Glutamatergic neuron (in vitro differentiated cells): ENCODE measurements around the gene PPIL1. TPM values are rescaled to one million over a fixed set of nuclear protein-coding genes. Genes with fewer than 3 reads are reported as not detected.

ENCODE experiments used
- DNase-seq: peaks from one replicate; pipeline ENCODE4 v3.0.0; 2022
- H3K27ac Mint-ChIP-seq: one replicate; pipeline ENCODE4 v1.8.0; 2020; ENCODE audit warnings: mild to moderate bottlenecking, mixed read lengths, inconsistent platforms; ENCODE audit not compliant: unreplicated experiment
- H3K27me3 Mint-ChIP-seq: one replicate; pipeline ENCODE4 v1.8.0; 2020; ENCODE audit warnings: mild to moderate bottlenecking, moderate library complexity, mixed read lengths, inconsistent platforms; ENCODE audit not compliant: unreplicated experiment
- H3K36me3 Mint-ChIP-seq: one replicate; pipeline ENCODE4 v1.8.0; 2020; ENCODE audit warnings: mild to moderate bottlenecking, mixed read lengths, inconsistent platforms; ENCODE audit not compliant: unreplicated experiment
- H3K4me1 Mint-ChIP-seq: one replicate; pipeline ENCODE4 v1.8.0; 2020; ENCODE audit warnings: mild to moderate bottlenecking, low read depth, mixed read lengths, inconsistent platforms; ENCODE audit not compliant: unreplicated experiment
- H3K4me3 Mint-ChIP-seq: one replicate; pipeline ENCODE4 v1.8.0; 2020; ENCODE audit warnings: mild to moderate bottlenecking, mixed read lengths, inconsistent platforms; ENCODE audit not compliant: unreplicated experiment
- H3K9me3 Mint-ChIP-seq: one replicate; pipeline ENCODE4 v1.8.0; 2020; ENCODE audit warnings: mild to moderate bottlenecking, moderate library complexity, mixed read lengths, inconsistent platforms; ENCODE audit not compliant: unreplicated experiment
- total RNA-seq: library from RNA; stranded (reverse); fragmentation: NEBNext Ultra II Directional; extraction: Animal tissue kit (Norgen Biotek cat#: 25700); gene quantifications from one replicate; pipeline ENCODE4 v1.2.1, GENCODE V29; 2021; ENCODE audit not compliant: unreplicated experiment
- TF ChIP-seq, protein P1 (sequence below): fragments of 200-600 bp; sonication (generic); IDR thresholded peaks from one replicate; pipeline ENCODE4 v1.5.0; 2021; ENCODE audit not compliant: partially characterized antibody, unreplicated experiment

PPIL1 gene
- total RNA-seq, 1 donor from 2014 or later, result 28.6 TPM

DNA sequence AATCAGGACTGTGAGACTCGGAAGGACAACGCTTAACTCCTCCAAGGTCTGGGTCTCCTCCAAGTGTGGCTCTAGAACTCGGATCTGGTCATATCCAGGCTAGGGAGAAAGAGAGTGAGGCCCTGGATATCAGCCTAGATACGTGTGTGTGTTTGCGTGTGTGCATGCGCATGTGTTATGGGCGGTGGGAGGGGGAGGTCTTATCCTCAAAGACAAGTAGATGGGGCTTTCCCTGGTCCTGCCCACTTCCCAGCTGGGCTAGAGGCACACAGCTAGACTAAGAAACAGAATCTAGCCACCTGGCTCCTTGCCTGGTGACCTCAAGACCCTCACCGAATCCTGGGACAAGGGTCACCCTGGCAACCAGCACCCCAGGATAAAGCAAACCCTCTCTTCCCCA lies 48.6 kb downstream of the PPIL1 start:
- Mint-ChIP-seq H3K27me3 (peaks cover 9% of the 10 kb centered on the region), H3K4me1 (peaks cover 39% of the 10 kb centered on the region), H3K4me3 (no peak overlapping the region), H3K27ac (no peak overlapping the region), H3K36me3 (no peaks in the 10 kb centered on the region), H3K9me3 (peaks cover 12% of the 10 kb centered on the region)
- TF ChIP-seq, protein P1, sequence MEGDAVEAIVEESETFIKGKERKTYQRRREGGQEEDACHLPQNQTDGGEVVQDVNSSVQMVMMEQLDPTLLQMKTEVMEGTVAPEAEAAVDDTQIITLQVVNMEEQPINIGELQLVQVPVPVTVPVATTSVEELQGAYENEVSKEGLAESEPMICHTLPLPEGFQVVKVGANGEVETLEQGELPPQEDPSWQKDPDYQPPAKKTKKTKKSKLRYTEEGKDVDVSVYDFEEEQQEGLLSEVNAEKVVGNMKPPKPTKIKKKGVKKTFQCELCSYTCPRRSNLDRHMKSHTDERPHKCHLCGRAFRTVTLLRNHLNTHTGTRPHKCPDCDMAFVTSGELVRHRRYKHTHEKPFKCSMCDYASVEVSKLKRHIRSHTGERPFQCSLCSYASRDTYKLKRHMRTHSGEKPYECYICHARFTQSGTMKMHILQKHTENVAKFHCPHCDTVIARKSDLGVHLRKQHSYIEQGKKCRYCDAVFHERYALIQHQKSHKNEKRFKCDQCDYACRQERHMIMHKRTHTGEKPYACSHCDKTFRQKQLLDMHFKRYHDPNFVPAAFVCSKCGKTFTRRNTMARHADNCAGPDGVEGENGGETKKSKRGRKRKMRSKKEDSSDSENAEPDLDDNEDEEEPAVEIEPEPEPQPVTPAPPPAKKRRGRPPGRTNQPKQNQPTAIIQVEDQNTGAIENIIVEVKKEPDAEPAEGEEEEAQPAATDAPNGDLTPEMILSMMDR, result no peak
- no peak for DNase-seq

DNA sequence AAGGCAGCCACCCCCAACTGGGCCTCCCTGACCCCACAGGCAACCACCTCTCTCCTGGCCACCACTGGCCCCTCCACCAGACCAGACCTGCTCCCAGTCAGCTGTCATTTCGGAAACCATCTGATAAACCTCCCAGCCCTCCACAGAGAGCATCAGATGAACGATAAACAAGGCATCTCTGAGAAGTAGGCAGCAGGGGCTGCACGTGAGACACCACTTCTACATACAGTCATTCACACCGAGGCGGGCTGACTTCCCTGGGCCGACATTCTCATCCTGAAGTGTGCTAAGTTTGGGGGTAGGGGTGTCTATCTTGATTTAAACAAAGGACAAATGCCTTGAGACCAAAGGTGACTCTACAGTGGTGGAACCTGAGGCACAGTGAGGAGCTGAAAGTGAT lies 49.2 kb downstream of the PPIL1 start:
- H3K27ac Mint-ChIP-seq, result peak overlapping the region; percentile 33
- H3K27me3 Mint-ChIP-seq, result peaks cover 11% of the 10 kb centered on the region
- DNase-seq, result no peak
- H3K36me3 Mint-ChIP-seq, result no peaks in the 10 kb centered on the region
- H3K4me1 Mint-ChIP-seq, result peaks cover 41% of the 10 kb centered on the region
- peak overlapping the region; percentile 20 for H3K4me3 Mint-ChIP-seq
- TF ChIP-seq, protein P1, result no peak
- H3K9me3 Mint-ChIP-seq, result peaks cover 12% of the 10 kb centered on the region

DNA sequence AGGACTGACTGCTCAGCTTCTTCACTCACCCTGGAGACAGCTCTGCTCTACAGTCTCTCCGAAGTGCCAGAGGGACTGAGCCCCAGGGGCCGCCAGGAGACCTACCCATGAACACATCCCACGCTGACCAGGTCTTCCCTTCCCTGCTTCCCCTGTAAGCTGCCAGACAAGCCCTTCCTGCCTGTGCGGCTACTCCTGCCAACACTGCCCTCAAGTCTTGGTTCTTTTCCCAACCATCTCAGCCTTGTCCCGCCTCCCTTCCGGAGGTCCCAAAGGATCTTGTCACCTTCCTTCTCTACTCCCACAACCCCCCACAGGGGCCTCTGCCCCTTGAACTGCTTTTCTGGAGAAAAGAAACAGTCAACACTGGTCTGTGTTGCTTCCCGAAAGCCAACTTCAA lies 50.4 kb downstream of the PPIL1 start:
- TF ChIP-seq, protein P1, result no peak
- peaks cover 45% of the 10 kb centered on the region for H3K4me1 Mint-ChIP-seq
- H3K4me3 Mint-ChIP-seq, result no peak overlapping the region
- no peaks in the 10 kb centered on the region for H3K36me3 Mint-ChIP-seq
- H3K27ac Mint-ChIP-seq, result no peak overlapping the region
- peaks cover 12% of the 10 kb centered on the region for H3K9me3 Mint-ChIP-seq
- H3K27me3 Mint-ChIP-seq, result peaks cover 11% of the 10 kb centered on the region
- no peak for DNase-seq

DNA sequence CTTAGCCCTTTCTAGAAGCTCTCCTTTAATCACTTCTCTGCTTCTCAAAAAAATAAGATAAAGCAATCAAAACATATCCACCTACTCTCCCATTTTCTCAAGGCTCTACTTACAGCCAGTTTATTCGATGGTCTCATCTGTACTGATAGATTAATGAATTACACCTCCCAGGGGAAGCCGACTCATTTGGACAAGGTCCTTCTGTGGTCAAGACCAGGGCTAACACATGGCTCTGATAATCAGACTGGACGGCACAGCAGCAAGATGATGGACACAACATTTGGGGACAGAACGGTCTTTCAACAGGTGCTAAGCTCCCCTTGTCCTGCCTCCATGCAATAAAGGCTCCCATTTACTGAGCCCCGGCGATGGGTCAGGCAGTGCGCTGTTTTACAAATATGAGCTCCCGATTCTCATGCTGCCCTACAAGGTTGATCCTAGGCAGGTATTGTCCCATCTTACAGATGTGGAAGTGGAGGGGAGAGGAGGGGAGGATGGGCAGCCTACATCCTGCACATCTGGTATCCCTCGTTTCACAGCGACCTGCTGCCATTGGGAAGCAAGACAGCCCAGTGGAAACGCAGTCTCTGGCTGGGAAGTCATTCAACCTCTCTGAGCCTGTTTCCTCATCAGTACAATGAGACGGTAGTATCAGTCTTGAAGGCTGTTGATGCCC lies 51.0 kb downstream of the PPIL1 start:
- no peaks in the 10 kb centered on the region for H3K36me3 Mint-ChIP-seq
- H3K27me3 Mint-ChIP-seq, result peaks cover 11% of the 10 kb centered on the region
- DNase-seq, result no peak
- TF ChIP-seq, protein P1, result no peak
- peaks cover 45% of the 10 kb centered on the region for H3K4me1 Mint-ChIP-seq
- peaks cover 9% of the 10 kb centered on the region for H3K9me3 Mint-ChIP-seq
- H3K4me3 Mint-ChIP-seq, result peak overlapping the region; percentile 7
- peak overlapping the region; percentile 3 for H3K27ac Mint-ChIP-seq

DNA sequence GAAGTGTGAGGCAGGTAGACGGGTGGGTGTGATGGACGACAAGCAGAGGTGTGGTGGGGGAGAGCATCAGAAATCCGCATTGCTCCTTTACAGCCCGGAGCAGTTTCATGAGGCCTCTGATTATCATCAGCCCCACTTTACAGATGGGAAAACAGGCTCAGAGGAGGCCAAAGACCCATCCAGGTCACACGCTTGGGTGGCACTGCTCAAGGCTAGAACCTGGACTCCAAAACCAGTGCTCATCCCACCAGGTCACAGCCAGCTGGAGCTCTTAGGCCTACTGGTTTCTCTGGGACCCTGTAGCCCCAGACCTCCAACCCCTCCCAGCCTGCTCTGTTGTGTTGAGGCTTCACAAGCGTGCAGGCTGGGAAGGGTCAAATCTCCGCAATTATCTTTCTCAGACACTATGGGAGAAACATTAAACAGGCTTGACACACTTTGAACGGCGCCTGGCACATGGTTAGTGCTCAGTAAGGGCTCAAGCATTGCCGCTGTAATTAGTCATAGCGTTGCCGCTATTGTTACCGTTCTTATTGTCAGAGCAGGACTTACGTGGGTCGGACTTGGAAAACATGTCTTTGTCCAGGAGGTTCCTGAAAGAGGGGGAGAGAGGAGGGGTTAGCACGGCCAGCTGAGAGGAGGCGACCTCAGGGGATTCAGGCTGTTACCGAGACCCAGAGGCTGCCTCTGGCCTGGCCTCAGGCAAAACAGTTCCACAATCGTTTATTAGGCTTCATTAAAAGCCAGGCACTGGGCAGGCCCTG lies 51.9 kb downstream of the PPIL1 start:
- Mint-ChIP-seq H3K9me3 (peaks cover 10% of the 10 kb centered on the region), H3K27ac (peak overlapping the region; percentile 4), H3K27me3 (peaks cover 11% of the 10 kb centered on the region), H3K4me1 (peaks cover 50% of the 10 kb centered on the region), H3K36me3 (no peaks in the 10 kb centered on the region), H3K4me3 (peak overlapping the region; percentile 19)
- DNase-seq, result peak; percentile 70
- TF ChIP-seq, protein P1, result no peak
